ENCODE data around the gene MTFR2.

MTFR2 gene

GRCh38 chr6:136189104-136189503, 61.0 kb downstream of the MTFR2 start:
- in situ Hi-C loops (cut with MboI; ENCODE audit: low sequenced_read_pairs), result no loop called here

- in situ Hi-C loops (cut with MboI; ENCODE audit: low sequenced_read_pairs), result no loop called here
Measured at GRCh38 chr6:136188486-136188885, 61.6 kb downstream of the MTFR2 start.

- in situ Hi-C loops (cut with MboI; ENCODE audit: low sequenced_read_pairs), result no loop called here
Measured at GRCh38 chr6:136186363-136186762, 63.7 kb downstream of the MTFR2 start.

GRCh38 chr6:136184738-136185137, 65.4 kb downstream of the MTFR2 start:
- in situ Hi-C loops (cut with MboI; ENCODE audit: low sequenced_read_pairs), result no loop called here

- in situ Hi-C loops (cut with MboI; ENCODE audit: low sequenced_read_pairs), result no loop called here
Measured at GRCh38 chr6:136181861-136182260, 68.2 kb downstream of the MTFR2 start.

DNA sequence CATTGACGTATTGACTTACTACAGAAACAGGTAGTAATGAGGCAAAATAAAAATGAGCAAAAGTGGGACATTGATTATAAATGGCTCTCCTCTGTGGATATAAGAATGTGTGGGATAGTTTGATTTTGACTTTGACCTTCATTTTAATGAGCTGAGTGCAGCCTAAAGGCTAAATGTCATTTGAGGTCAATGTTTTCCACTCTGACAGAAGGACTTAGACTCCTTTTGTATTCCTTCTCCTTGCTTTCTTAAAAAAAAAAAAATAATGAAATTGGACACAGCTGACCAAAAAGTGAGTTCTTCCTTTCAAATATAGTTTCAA, 68.6 kb downstream of the MTFR2 start:
- in situ Hi-C loops (cut with MboI; ENCODE audit: low sequenced_read_pairs), result no loop called here

All from HL-60/S4 treated with phorbol 12-myristate 13-acetate at 8.2 ng/mL for 4 days and 3 days (cell line).